ENCODE measurements around the gene LKAAEAR1. TPM values are rescaled to one million over a fixed set of nuclear protein-coding genes. Genes with fewer than 3 reads are reported as not detected.

The LKAAEAR1 gene
- total RNA-seq, 2 experiments from 2014 or later, result not detected

GRCh38 chr20:64107736-64108457, 23.7 kb upstream of the LKAAEAR1 start:
- H3K27ac Mint-ChIP-seq, result no peak overlapping the region
- peaks cover 2% of the 10 kb centered on the region for H3K4me1 Mint-ChIP-seq
- H3K36me3 Mint-ChIP-seq, result no peaks in the 10 kb centered on the region
- ATAC-seq (no peak), DNase-seq (peak; percentile 34)
- peaks cover 11% of the 10 kb centered on the region for H3K27me3 Mint-ChIP-seq
- CTCF ChIA-PET, result interaction anchor here (1.0 to 3.0 kb wide), 2 partner anchors 13 to 24 kb away, joined by 3 to 10 read pairs; no protein-coding TSS in a partner anchor
- no peaks in the 10 kb centered on the region for H3K9me3 Mint-ChIP-seq (ENCODE audit: low read depth)
- no peak overlapping the region for H3K4me3 Mint-ChIP-seq

GRCh38 chr20:64106981-64107735, 23.0 kb upstream of the LKAAEAR1 start, which contains the start of gene NPBWR2:
NPBWR2 (minus strand) TSS chr20:64107565; CDS start chr20:64106831, 734 bp downstream.
- Mint-ChIP-seq H3K36me3 (no peaks in the 10 kb centered on the region), H3K27me3 (peaks cover 14% of the 10 kb centered on the region), H3K4me3 (no peak within 1 kb of the TSS), H3K9me3 (ENCODE audit: low read depth) (no peaks in the 10 kb centered on the region), H3K4me1 (peaks cover 5% of the 10 kb centered on the region), H3K27ac (no peak within 1 kb of the TSS)
- DNase-seq (peak; percentile 43), ATAC-seq (peak; percentile 70)
- CTCF ChIA-PET, result interaction anchor here (1.0 to 3.0 kb wide), 2 partner anchors 13 to 24 kb away, joined by 3 to 10 read pairs; no protein-coding TSS in a partner anchor

- H3K4me1 Mint-ChIP-seq, result peaks cover 6% of the 10 kb centered on the region
Observed at GRCh38 chr20:64106435-64106961, 22.3 kb upstream of the LKAAEAR1 start.

GRCh38 chr20:64105846-64106434, 21.7 kb upstream of the LKAAEAR1 start:
- CTCF ChIA-PET, result interaction anchor here (3.0 kb wide), 1 partner anchor 15 kb away, joined by 10 read pairs; no protein-coding TSS in a partner anchor
- H3K9me3 Mint-ChIP-seq (ENCODE audit: low read depth), result no peaks in the 10 kb centered on the region

More at GRCh38 chr20:64106435-64106961, 22.3 kb upstream of the LKAAEAR1 start:
- ATAC-seq, result no peak
- DNase-seq, result peak; percentile 36
- no peak overlapping the region for H3K4me3 Mint-ChIP-seq
- CTCF ChIA-PET, result interaction anchor here (3.0 kb wide), 1 partner anchor 14 kb away, joined by 10 read pairs; no protein-coding TSS in a partner anchor
- no peaks in the 10 kb centered on the region for H3K9me3 Mint-ChIP-seq (ENCODE audit: low read depth)
- no peaks in the 10 kb centered on the region for H3K36me3 Mint-ChIP-seq
- H3K27me3 Mint-ChIP-seq, result peaks cover 15% of the 10 kb centered on the region
- no peak overlapping the region for H3K27ac Mint-ChIP-seq

GRCh38 chr20:64104667-64105451, 20.7 kb upstream of the LKAAEAR1 start:
- H3K9me3 Mint-ChIP-seq (ENCODE audit: low read depth), result no peaks in the 10 kb centered on the region
- H3K4me3 Mint-ChIP-seq, result no peak overlapping the region
- ATAC-seq (no peak), DNase-seq (peak; percentile 34)
- CTCF ChIA-PET, result no interaction called here
- no peaks in the 10 kb centered on the region for H3K36me3 Mint-ChIP-seq
- peaks cover 11% of the 10 kb centered on the region for H3K4me1 Mint-ChIP-seq
- peaks cover 23% of the 10 kb centered on the region for H3K27me3 Mint-ChIP-seq
- no peak overlapping the region for H3K27ac Mint-ChIP-seq

More at GRCh38 chr20:64105846-64106434, 21.7 kb upstream of the LKAAEAR1 start:
- Mint-ChIP-seq H3K36me3 (no peaks in the 10 kb centered on the region), H3K4me1 (peaks cover 7% of the 10 kb centered on the region), H3K27me3 (peaks cover 21% of the 10 kb centered on the region), H3K4me3 (no peak overlapping the region), H3K27ac (no peak overlapping the region)
- ATAC-seq (no peak), DNase-seq (peak; percentile 29)

- H3K36me3 Mint-ChIP-seq, result no peaks in the 10 kb centered on the region
- H3K4me1 Mint-ChIP-seq, result peaks cover 11% of the 10 kb centered on the region
- H3K27me3 Mint-ChIP-seq, result peaks cover 23% of the 10 kb centered on the region
- no peak overlapping the region for H3K4me3 Mint-ChIP-seq
- H3K27ac Mint-ChIP-seq, result no peak overlapping the region
- CTCF ChIA-PET, result interaction anchor here (2.0 kb wide), 1 partner anchor 15 kb away, joined by 9 read pairs; no protein-coding TSS in a partner anchor
- ATAC-seq (no peak), DNase-seq (peak; percentile 37)
- H3K9me3 Mint-ChIP-seq (ENCODE audit: low read depth), result no peaks in the 10 kb centered on the region
Observed at GRCh38 chr20:64103871-64104666, 19.9 kb upstream of the LKAAEAR1 start.

- peaks cover 11% of the 10 kb centered on the region for H3K4me1 Mint-ChIP-seq
Observed at GRCh38 chr20:64102647-64103354, 18.6 kb upstream of the LKAAEAR1 start.

GRCh38 chr20:64101731-64102621, 17.8 kb upstream of the LKAAEAR1 start:
- Mint-ChIP-seq H3K4me3 (no peak overlapping the region), H3K27ac (no peak overlapping the region), H3K36me3 (no peaks in the 10 kb centered on the region), H3K27me3 (peaks cover 23% of the 10 kb centered on the region), H3K4me1 (peaks cover 9% of the 10 kb centered on the region), H3K9me3 (ENCODE audit: low read depth) (no peaks in the 10 kb centered on the region)
- ATAC-seq (peak; percentile 85), DNase-seq (peak; percentile 67)
- CTCF ChIA-PET, result interaction anchor here (0.9 to 2.2 kb wide), 7 partner anchors 8 to 40 kb away, joined by 3 to 16 read pairs (median 4); partner anchors contain the start of gene LKAAEAR1

More at GRCh38 chr20:64102647-64103354, 18.6 kb upstream of the LKAAEAR1 start:
- CTCF ChIA-PET, result interaction anchor here (1.6 to 2.2 kb wide), 3 partner anchors 9 to 19 kb away, joined by 7 to 16 read pairs (median 9); partner anchors contain the start of gene LKAAEAR1
- Mint-ChIP-seq H3K36me3 (no peaks in the 10 kb centered on the region), H3K4me3 (no peak overlapping the region), H3K27ac (no peak overlapping the region), H3K9me3 (ENCODE audit: low read depth) (no peaks in the 10 kb centered on the region), H3K27me3 (peaks cover 23% of the 10 kb centered on the region)
- no peak for DNase-seq
- ATAC-seq, result no peak

GRCh38 chr20:64100946-64101688, 16.9 kb upstream of the LKAAEAR1 start:
- Mint-ChIP-seq H3K4me1 (peaks cover 9% of the 10 kb centered on the region), H3K27me3 (peaks cover 23% of the 10 kb centered on the region), H3K27ac (no peak overlapping the region), H3K4me3 (no peak overlapping the region), H3K9me3 (ENCODE audit: low read depth) (peaks cover 4% of the 10 kb centered on the region), H3K36me3 (no peaks in the 10 kb centered on the region)
- CTCF ChIA-PET, result interaction anchor here (0.9 to 2.2 kb wide), 6 partner anchors 9 to 41 kb away, joined by 3 to 16 read pairs (median 3); partner anchors contain the start of gene LKAAEAR1
- DNase-seq (no peak), ATAC-seq (no peak)

GRCh38 chr20:64100566-64100888, 16.3 kb upstream of the LKAAEAR1 start:
- H3K4me3 Mint-ChIP-seq, result no peak overlapping the region

More at GRCh38 chr20:64100566-64100888, 16.3 kb upstream of the LKAAEAR1 start:
- DNase-seq (no peak), ATAC-seq (no peak)
- Mint-ChIP-seq H3K4me1 (peaks cover 9% of the 10 kb centered on the region), H3K27me3 (peaks cover 23% of the 10 kb centered on the region), H3K36me3 (no peaks in the 10 kb centered on the region), H3K9me3 (ENCODE audit: low read depth) (peaks cover 4% of the 10 kb centered on the region), H3K27ac (no peak overlapping the region)
- CTCF ChIA-PET, result interaction anchor here (0.9 to 2.2 kb wide), 2 partner anchors 11 to 16 kb away, joined by 3 to 16 read pairs; partner anchors contain the start of gene LKAAEAR1
